Esophagus (tissue), 2 donors: ENCODE results near the gene AFTPH. TPM values are rescaled to one million over a fixed set of nuclear protein-coding genes. Genes with fewer than 3 reads are reported as not detected.
A peak's percentile ranks its signal among the peaks of the same experiment; 100 is the strongest.

Source experiments
- H3K27ac ChIP-seq, 2 donors: one replicate each; pipeline ENCODE4 v1.5.1; 2013; ENCODE audit warnings: low read depth in 2 of 2, mild to moderate bottlenecking in 2 of 2, inconsistent platforms in 1 of 2, low read length in 1 of 2, moderate library complexity in 1 of 2
- H3K27me3 ChIP-seq, 2 donors: one replicate each; pipeline ENCODE4 v1.6.1; 2013; ENCODE audit warnings: low read length in 2 of 2, control low read depth in 1 of 2, mild to moderate bottlenecking in 1 of 2; ENCODE audit not compliant: insufficient read depth in 2 of 2, control insufficient read depth in 1 of 2
- H3K36me3 ChIP-seq, 2 donors: one replicate each; pipeline ENCODE4 v1.6.1; 2013; ENCODE audit warnings: low read length in 1 of 2; ENCODE audit not compliant: control insufficient read depth in 2 of 2, insufficient read depth in 2 of 2
- H3K4me1 ChIP-seq, 2 donors: one replicate each; pipeline ENCODE4 v1.6.1; 2013; ENCODE audit warnings: low read length in 1 of 2; ENCODE audit not compliant: control insufficient read depth in 2 of 2, insufficient read depth in 2 of 2
- H3K4me3 ChIP-seq, 2 donors: one replicate each; pipeline ENCODE4 v1.5.1; 2013; ENCODE audit warnings: low read length in 2 of 2, mild to moderate bottlenecking in 2 of 2, low read depth in 1 of 2, moderate library complexity in 1 of 2
- H3K9me3 ChIP-seq, 2 donors: one replicate each; pipeline ENCODE4 v1.6.1; 2013; ENCODE audit warnings: mild to moderate bottlenecking in 2 of 2, low read depth in 1 of 2, low read length in 1 of 2, moderate library complexity in 1 of 2; ENCODE audit not compliant: control insufficient read depth in 2 of 2, insufficient read depth in 1 of 2
- WGBS, 2 donors: extraction: QIAGEN DNeasy Blood & Tissue Kit; methylation state at CpG; one replicate each; pipeline ENCODE4 v1.1.7; 2013; 5-methylcytosine and 5-hydroxymethylcytosine counted together
- polyA plus RNA-seq, 2 donors: library from polyadenylated mRNA; stranded (reverse); fragments of 200-250 nt; gene quantifications; one replicate each; pipeline ENCODE4 v1.2.3, GENCODE V29; 2013
- donor health status: healthy with polysubstance abuse.
- donor health status: Bipolar disorder and iron deficiency.

Gene AFTPH
- polyA plus RNA-seq, 2 donors: 23.1 to 29.2 TPM

DNA sequence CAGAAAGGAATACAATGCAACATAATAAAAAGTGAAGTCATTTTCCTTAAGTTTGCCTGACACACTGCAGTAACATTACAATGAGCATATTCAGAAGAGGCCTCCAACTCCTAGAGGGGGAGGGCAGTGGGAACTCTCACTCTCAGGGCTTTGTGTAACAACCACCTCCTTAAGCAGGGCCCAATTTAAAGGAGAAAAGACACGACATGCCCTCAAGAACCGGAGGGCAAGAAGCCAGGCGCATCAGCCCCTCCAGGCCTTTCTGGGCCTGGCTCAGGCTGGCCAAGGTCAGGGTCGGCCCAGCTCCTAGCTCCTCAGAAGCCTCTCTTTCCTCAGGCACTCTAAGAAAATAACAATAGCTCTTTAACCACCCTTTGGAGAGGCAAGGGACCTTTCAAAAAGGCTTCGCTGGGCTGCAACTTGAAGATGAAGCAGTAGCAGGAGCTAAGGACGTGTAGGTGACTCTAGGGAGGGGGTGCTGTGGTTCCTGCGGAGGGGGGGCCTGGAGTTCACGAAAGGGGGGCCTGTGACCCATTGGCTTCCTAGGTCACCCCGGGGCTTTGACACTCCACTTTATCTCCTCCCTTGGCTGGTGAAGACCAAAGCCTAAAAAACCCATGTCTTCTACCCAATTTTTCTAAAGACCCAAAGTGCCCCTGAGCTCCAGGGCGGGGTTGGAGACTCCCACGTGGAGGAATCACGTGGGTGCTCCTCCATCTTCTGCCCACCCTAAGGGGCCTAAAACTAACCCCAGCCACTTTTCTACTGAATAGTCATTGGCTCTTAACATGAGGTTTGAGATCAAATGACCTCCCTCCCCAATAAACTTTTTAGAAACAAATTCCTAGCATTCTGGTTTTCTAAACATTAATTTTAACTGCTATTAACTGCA lies 116.3 kb downstream of the AFTPH start:
- Histone ChIP-seq H3K9me3 (no peaks in the 10 kb centered on the region), H3K4me3 (no peak overlapping the region), H3K36me3 (peaks cover 6 to 9% of the 10 kb centered on the region in 2 donors), H3K27ac (peak overlapping the region; percentile 34 to 36), H3K4me1 (peaks cover 3 to 17% of the 10 kb centered on the region in 2 donors), H3K27me3 (no peaks in the 10 kb centered on the region)
- WGBS, 2 donors: 44 to 58% methylated on average over 12 of the region's 12 CpGs

DNA sequence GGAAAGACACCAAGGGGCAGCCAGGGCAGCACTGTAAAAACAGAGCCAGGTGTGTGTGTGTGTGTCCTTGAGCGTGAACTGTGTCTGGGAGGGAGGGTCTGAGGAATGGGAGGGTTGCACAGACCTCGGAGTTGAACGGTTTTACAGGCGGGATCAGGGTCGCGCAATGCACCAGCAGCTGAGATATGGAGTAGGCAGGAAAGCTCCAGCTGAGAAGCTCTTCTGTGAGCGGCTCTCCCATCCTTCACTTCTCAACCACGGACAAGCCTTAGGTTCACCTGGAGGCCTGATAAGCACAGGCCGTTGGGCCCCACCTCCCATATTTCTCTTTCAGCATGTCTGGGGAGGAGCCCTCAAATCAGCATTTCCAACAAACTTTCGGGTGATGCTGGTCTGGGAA lies 117.5 kb downstream of the AFTPH start:
- 75 to 81% methylated on average over 10 of the region's 10 CpGs for WGBS, 2 donors

More for the DNA sequence above, 117.5 kb downstream of the AFTPH start:
- no peaks in the 10 kb centered on the region for H3K27me3 ChIP-seq
- peaks cover 3 to 14% of the 10 kb centered on the region in 2 donors for H3K4me1 ChIP-seq
- no peak overlapping the region for H3K27ac ChIP-seq
- no peaks in the 10 kb centered on the region for H3K9me3 ChIP-seq
- no peaks in the 10 kb centered on the region for H3K36me3 ChIP-seq
- no peak overlapping the region for H3K4me3 ChIP-seq

Other genes starting within 250 kb of the AFTPH start
- gene LGALSL, start 70.2 kb upstream of the AFTPH start, polyA plus RNA-seq: 10 to 100 TPM; 16.8 to 21.4 TPM
- 10 to 100 TPM; 13.6 to 22.9 TPM for gene SERTAD2, start 129.6 kb downstream of the AFTPH start, polyA plus RNA-seq